H1 (cell line): ENCODE results near the gene FRK. TPM values are rescaled to one million over a fixed set of nuclear protein-coding genes. Genes with fewer than 3 reads are reported as not detected.

Experiments
- CTCF ChIA-PET: fragments of 300-600 bp; sonication (Branson Sonifier 250); formaldehyde crosslinking; loops from one replicate; lab custom pipeline; 2021; ENCODE audit not compliant: partially characterized antibody; lab: Charles Lee
- POLR2A ChIA-PET: fragments of 300-600 bp; sonication (Branson Sonifier 250); formaldehyde crosslinking; loops from one replicate; lab custom pipeline; 2021; ENCODE audit warnings: inconsistent platforms; ENCODE audit not compliant: partially characterized antibody; lab: Charles Lee
- DNase-seq, 2 experiments: peaks; one replicate each; pipeline versions ENCODE4 v3.0.0 to v3.0.0-alpha.2; 2010 to 2022; ENCODE audit warnings: low spot score in 2 of 2, low read depth in 1 of 2, mixed read lengths in 1 of 2
- FAIRE-seq: peaks from 2 replicates; lab custom pipeline; 2011; peaks lifted over from hg19 to GRCh38; lab: Jason Lieb, UNC
- H2AFZ ChIP-seq: 2 replicates; pipeline ENCODE4 v1.8.1; 2012; ENCODE audit warnings: low read length, inconsistent platforms
- H2AK5ac ChIP-seq: 2 replicates; pipeline ENCODE4 v1.6.1; 2013; ENCODE audit warnings: low read depth, low read length
- H2BK120ac ChIP-seq: replicated peaks from 2 replicates; pipeline ENCODE3; 2013; ENCODE audit warnings: low read depth, low read length, inconsistent platforms
- H2BK12ac ChIP-seq: 2 replicates; pipeline ENCODE4 v1.6.1; 2013; ENCODE audit warnings: low read depth, low read length
- H2BK15ac ChIP-seq: 2 replicates; pipeline ENCODE4 v1.6.1; 2013; ENCODE audit warnings: low read length
- H2BK20ac ChIP-seq: 2 replicates; pipeline ENCODE4 v1.6.1; 2013; ENCODE audit warnings: low read length
- H2BK5ac ChIP-seq: 2 replicates; pipeline ENCODE4 v1.6.1; 2013; ENCODE audit warnings: low read depth, low read length
- H3K14ac ChIP-seq: 2 replicates; pipeline ENCODE4 v1.6.1; 2013; ENCODE audit warnings: inconsistent platforms; ENCODE audit not compliant: insufficient read length
- H3K18ac ChIP-seq: 2 replicates; pipeline ENCODE4 v1.6.1; 2013; ENCODE audit warnings: low read length; ENCODE audit errors: extremely low read depth
- H3K23ac ChIP-seq: 2 replicates; pipeline ENCODE4 v1.6.1; 2013; ENCODE audit warnings: inconsistent platforms; ENCODE audit not compliant: insufficient read length
- H3K23me2 ChIP-seq: 2 replicates; pipeline ENCODE4 v1.6.1; 2013; ENCODE audit warnings: low read depth, low read length
- H3K27ac ChIP-seq: 2 replicates; pipeline ENCODE4 v1.6.1; 2011; ENCODE audit warnings: low read depth, low read length, inconsistent platforms
- H3K27me3 ChIP-seq, 4 experiments: replicated peaks in 1 of 4; 1 replicate in 1 of 4; 2 replicates in 3 of 4; pipeline versions ENCODE4 v1.6.1 to v1.8.1; 2011 to 2013; ENCODE audit warnings: low read length in 3 of 4, mild to moderate bottlenecking in 3 of 4, inconsistent platforms in 2 of 4, mixed read lengths in 2 of 4, moderate library complexity in 1 of 4; ENCODE audit not compliant: control insufficient read depth in 3 of 4, insufficient read depth in 3 of 4; ENCODE audit errors: extremely low read depth in 1 of 4
- H3K36me3 ChIP-seq, 4 experiments: 2 replicates each; pipeline versions ENCODE4 v1.6.1 to v1.8.1; 2011 to 2013; ENCODE audit warnings: mild to moderate bottlenecking in 4 of 4, low read length in 3 of 4, moderate library complexity in 2 of 4, control low read depth in 1 of 4, inconsistent platforms in 1 of 4; ENCODE audit not compliant: insufficient read depth in 4 of 4, control insufficient read depth in 2 of 4
- H3K4ac ChIP-seq: replicated peaks from 2 replicates; pipeline ENCODE3; 2013; ENCODE audit warnings: low read length, low read depth, mixed read lengths, inconsistent platforms; ENCODE audit not compliant: insufficient read length
- H3K4me1 ChIP-seq, 4 experiments: replicated peaks in 1 of 4; 1 replicate in 1 of 4; 2 replicates in 3 of 4; pipeline versions ENCODE4 v1.6.1 to v1.8.1; 2011 to 2013; ENCODE audit warnings: low read length in 3 of 4, inconsistent platforms in 2 of 4, mixed read lengths in 1 of 4; ENCODE audit not compliant: insufficient read depth in 4 of 4, control insufficient read depth in 3 of 4
- H3K4me2 ChIP-seq, 2 experiments: 2 replicates each; pipeline versions ENCODE4 v1.6.1 to v1.8.1; 2011 to 2013; ENCODE audit warnings: low read depth in 2 of 2, low read length in 2 of 2, control low read depth in 1 of 2, inconsistent platforms in 1 of 2, mild to moderate bottlenecking in 1 of 2; ENCODE audit not compliant: insufficient read depth in 1 of 2
- H3K4me3 ChIP-seq, 4 experiments: fragments of 200-600, 300-600 bp in 1 of 4; sonication (generic), shearing (Covaris generic), sonication (Bioruptor Twin) in 1 of 4; 2 replicates each; pipeline versions ENCODE4 v1.5.1 to v1.8.1; 2011 to 2016; ENCODE audit warnings: low read length in 4 of 4, low read depth in 3 of 4, control low read depth in 2 of 4, inconsistent platforms in 2 of 4, mild to moderate bottlenecking in 2 of 4, mixed read lengths in 1 of 4, moderate library complexity in 1 of 4; ENCODE audit not compliant: insufficient read depth in 2 of 4; ENCODE audit errors: extremely low read depth in 1 of 4
- H3K56ac ChIP-seq: replicated peaks from 2 replicates; pipeline ENCODE3; 2013; ENCODE audit warnings: low read depth, mild to moderate bottlenecking, mixed read lengths, low read length, inconsistent platforms; ENCODE audit not compliant: insufficient read length
- H3K79me1 ChIP-seq: 2 replicates; pipeline ENCODE4 v1.6.1; 2013; ENCODE audit warnings: low read depth, low read length, control low read depth
- H3K79me2 ChIP-seq, 2 experiments: 2 replicates each; pipeline versions ENCODE4 v1.6.1 to v1.8.1; 2012 to 2013; ENCODE audit warnings: low read length in 2 of 2, mild to moderate bottlenecking in 2 of 2, inconsistent platforms in 1 of 2; ENCODE audit not compliant: insufficient read depth in 2 of 2, control insufficient read depth in 1 of 2
- H3K9ac ChIP-seq, 4 experiments: replicated peaks in 1 of 4; 1 replicate in 1 of 4; 2 replicates in 3 of 4; pipeline versions ENCODE4 v1.6.1 to v1.8.1; 2011 to 2013; ENCODE audit warnings: low read depth in 3 of 4, low read length in 3 of 4, control low read depth in 2 of 4, mild to moderate bottlenecking in 2 of 4, moderate library complexity in 2 of 4, inconsistent platforms in 1 of 4; ENCODE audit errors: extremely low read depth in 1 of 4
- H3K9me3 ChIP-seq, 2 experiments: 2 replicates each; pipeline versions ENCODE4 v1.6.1 to v1.8.1; 2012 to 2013; ENCODE audit warnings: mild to moderate bottlenecking in 2 of 2, moderate library complexity in 2 of 2, control low read depth in 1 of 2, inconsistent platforms in 1 of 2, low read depth in 1 of 2, low read length in 1 of 2, mixed read lengths in 1 of 2; ENCODE audit not compliant: insufficient read depth in 2 of 2
- H4K20me1 ChIP-seq, 2 experiments: replicated peaks in 1 of 2; 2 replicates each; pipeline versions ENCODE3 to v1.8.1; 2011 to 2013; ENCODE audit warnings: inconsistent platforms in 2 of 2, low read length in 2 of 2, mild to moderate bottlenecking in 1 of 2; ENCODE audit not compliant: insufficient read depth in 2 of 2, control insufficient read depth in 1 of 2
- H4K5ac ChIP-seq: 2 replicates; pipeline ENCODE4 v1.6.1; 2013; ENCODE audit warnings: low read length, low read depth, mixed read lengths, inconsistent platforms; ENCODE audit not compliant: insufficient read length
- H4K8ac ChIP-seq: 2 replicates; pipeline ENCODE4 v1.8.0; 2013; ENCODE audit warnings: mild to moderate bottlenecking, moderate library complexity, low read length, inconsistent platforms; ENCODE audit not compliant: insufficient read depth; ENCODE audit errors: extremely low read depth
- H4K91ac ChIP-seq: replicated peaks from 2 replicates; pipeline ENCODE3; 2013; ENCODE audit warnings: low read length, mixed read lengths, inconsistent platforms; ENCODE audit not compliant: insufficient read length
- ATF2 ChIP-seq: IDR thresholded peaks from 2 replicates; pipeline ENCODE4 v1.6.1; 2012; ENCODE audit warnings: low read length, inconsistent platforms
- BCL11A ChIP-seq, 2 experiments: IDR thresholded peaks; one replicate each; pipeline ENCODE4 v1.6.1; 2011; ENCODE audit warnings: low read depth in 2 of 2, low read length in 2 of 2, mild to moderate bottlenecking in 2 of 2
- CTBP2 ChIP-seq: IDR thresholded peaks from 2 replicates; pipeline ENCODE4 v1.7.0; 2011; ENCODE audit warnings: borderline replicate concordance, mild to moderate bottlenecking, moderate library complexity, mixed read lengths, low read length; ENCODE audit not compliant: insufficient read depth, insufficient read length
- NANOG ChIP-seq: IDR thresholded peaks from 2 replicates; pipeline ENCODE4 v1.6.1; 2011; ENCODE audit warnings: low read length, low read depth, mild to moderate bottlenecking, inconsistent platforms; ENCODE audit not compliant: insufficient read depth, poor library complexity, severe bottlenecking
- POLR2A ChIP-seq, 2 experiments: IDR thresholded peaks; 1 replicate in 1 of 2; 2 replicates in 1 of 2; pipeline ENCODE4 v1.6.1; 2011; ENCODE audit warnings: low read depth in 2 of 2, low read length in 2 of 2, mild to moderate bottlenecking in 2 of 2; ENCODE audit errors: control extremely low read depth in 1 of 2
- RFX5 ChIP-seq: IDR thresholded peaks from 2 replicates; pipeline ENCODE4 v1.6.1; 2011; ENCODE audit warnings: low read depth, low read length, improper control_type of control experiment, borderline replicate concordance
- SIN3A ChIP-seq, 2 experiments: IDR thresholded peaks in 1 of 2; conservative IDR thresholded peaks in 1 of 2; 2 replicates each; pipeline ENCODE4 v1.6.1; 2011 to 2012; ENCODE audit warnings: low read length in 2 of 2, improper control_type of control experiment in 1 of 2, low read depth in 1 of 2, mild to moderate bottlenecking in 1 of 2
- SIX5 ChIP-seq: IDR thresholded peaks from 2 replicates; pipeline ENCODE4 v1.6.1; 2011; ENCODE audit warnings: mild to moderate bottlenecking, low read depth, low read length
- SP2 ChIP-seq: IDR thresholded peaks from 2 replicates; pipeline ENCODE4 v1.6.1; 2012; ENCODE audit warnings: mild to moderate bottlenecking, low read length, inconsistent platforms
- SP4 ChIP-seq: IDR thresholded peaks from 2 replicates; pipeline ENCODE4 v1.6.1; 2012; ENCODE audit warnings: low read length, inconsistent platforms
- SUZ12 ChIP-seq: fragments of 200-600 bp; sonication (generic); IDR thresholded peaks from 2 replicates; pipeline ENCODE4 v1.6.1; 2012; ENCODE audit warnings: mild to moderate bottlenecking, inconsistent platforms, low read length, moderate library complexity, mixed read lengths
- TAF1 ChIP-seq: IDR thresholded peaks from 2 replicates; pipeline ENCODE4 v1.6.1; 2011; ENCODE audit warnings: mild to moderate bottlenecking, low read depth, low read length
- YY1 ChIP-seq: IDR thresholded peaks from 2 replicates; pipeline ENCODE4 v1.6.1; 2011; ENCODE audit warnings: low read depth, mild to moderate bottlenecking, low read length
- WGBS, 2 experiments: shearing (Covaris generic) in 1 of 2; methylation state at CpG; one replicate each; pipeline versions ENCODE4 v1.1.6 to v1.1.7; 2013 to 2015; ENCODE audit warnings: low lambda C conversion rate in 2 of 2, mixed read lengths in 2 of 2, inconsistent platforms in 1 of 2, low coverage in 1 of 2, missing lambda C conversion rate in 1 of 2; ENCODE audit not compliant: insufficient replicate concordance in 2 of 2, insufficient coverage in 1 of 2, insufficient read length in 1 of 2; ENCODE audit errors: extremely low coverage in 1 of 2, missing lambda C conversion rate in 1 of 2; 5-methylcytosine and 5-hydroxymethylcytosine counted together
- polyA plus RNA-seq, 7 experiments: library from polyadenylated mRNA; depleted of rRNA in 3 of 7; stranded (reverse) in 5 of 7; unstranded in 2 of 7; fragments of >200 nt in 5 of 7; fragments of 200-250 nt in 2 of 7; gene quantifications; 1 replicate in 5 of 7; 2 replicates in 1 of 7; 4 replicates in 1 of 7; pipeline versions ENCODE4 v1.2.1 to v1.2.3, GENCODE V29; 2011 to 2013; ENCODE audit warnings: missing spikeins in 2 of 7, mixed read lengths in 2 of 7
- total RNA-seq: library from RNA; stranded (reverse); fragmentation: NEBNext Ultra II Directional; extraction: Animal tissue kit (Norgen Biotek cat#: 25700); gene quantifications from 2 replicates; pipeline ENCODE4 v1.2.1, GENCODE V29; 2021

Gene FRK
- total and polyA plus RNA-seq, 2 of the 8 experiments (the other 6 are each of a cell fraction or from before 2014, with no cell fraction given): 0.11 to 0.24 TPM

GRCh38 chr6:115997990-115998585 is 62.6 kb downstream of the FRK start:
- Histone ChIP-seq H2AK5ac (no peak overlapping the region), H3K36me3 (no peaks in the 10 kb centered on the region), H3K14ac (no peak overlapping the region), H3K4me3 (no peak overlapping the region), H2AFZ (no peak overlapping the region), H3K9me3 (no peaks in the 10 kb centered on the region), H4K8ac (no peak overlapping the region), H4K91ac (no peak overlapping the region), H3K56ac (no peak overlapping the region), H2BK20ac (no peak overlapping the region), H3K27ac (no peak overlapping the region), H3K79me1 (no peaks in the 10 kb centered on the region), H3K23ac (no peak overlapping the region), H2BK12ac (no peak overlapping the region), H2BK120ac (no peak overlapping the region), H3K79me2 (no peaks in the 10 kb centered on the region), H3K23me2 (no peaks in the 10 kb centered on the region), H3K9ac (no peak overlapping the region), H3K4ac (no peak overlapping the region), H2BK15ac (no peak overlapping the region), H4K20me1 (no peaks in the 10 kb centered on the region), H3K4me1 (no peaks in the 10 kb centered on the region), H3K27me3 (no peaks in the 10 kb centered on the region), H3K18ac (no peak overlapping the region), H2BK5ac (no peak overlapping the region), H3K4me2 (no peak overlapping the region), H4K5ac (no peak overlapping the region)
- CTCF ChIA-PET: interaction anchor here (0.7 to 1.7 kb wide), 5 partner anchors 8 to 26 kb away, joined by 3 to 4 read pairs (median 3); no protein-coding TSS in a partner anchor
- 81 to 100% methylated on average over 1 to 5 of the region's 5 CpGs for WGBS, 2 experiments
- FAIRE-seq (no peak), DNase-seq (no peak)
- POLR2A ChIA-PET: no interaction called here
- no peak for TF ChIP-seq YY1
- no peak for TF ChIP-seq NANOG
- no peak for TF ChIP-seq ATF2
- TF ChIP-seq RFX5: no peak
- TF ChIP-seq CTBP2: no peak
- no peak for TF ChIP-seq TAF1
- TF ChIP-seq SP2: no peak
- no peak for TF ChIP-seq POLR2A (IDR thresholded peaks at IDR 0.05; ENCODE audit: control extremely low read depth in 1 of 2, low read depth in 2 of 2, low read length in 2 of 2)
- TF ChIP-seq SUZ12: no peak
- no peak for TF ChIP-seq SIX5
- no peak for TF ChIP-seq SP4
- TF ChIP-seq SIN3A (conservative IDR thresholded peaks at IDR 0.05 in 1 of 2, IDR thresholded peaks at IDR 0.05 in 1 of 2; ENCODE audit: low read depth in 1 of 2, low read length in 2 of 2): no peak
- no peak for TF ChIP-seq BCL11A (IDR thresholded peaks at IDR 0.05; ENCODE audit: low read depth in 2 of 2, low read length in 2 of 2)
